OCI-LY3 (cell line): ENCODE results near the gene ARHGAP22.

Source experiments
- CTCF ChIP-seq: fragments of 200-600, 300-600 bp; sonication (generic); IDR thresholded peaks from 2 replicates; pipeline ENCODE4 v1.5.1; 2014; ENCODE audit warnings: antibody characterized with exemption, low read length, low read depth
- EZH2phosphoT487 ChIP-seq: fragments of 200-600 bp; shearing (Covaris generic); IDR thresholded peaks from 2 replicates; pipeline ENCODE4 v1.6.1; 2018; ENCODE audit warnings: antibody characterized with exemption, mixed run types, low read depth

GRCh38 chr10:48604039-48604990 is 558 bp downstream of the ARHGAP22 start:
- TF ChIP-seq CTCF (no peak), EZH2phosphoT487 (no peak)
